Upper lobe of left lung (tissue), 6 donors: ENCODE results near the gene PAPLN. TPM values are rescaled to one million over a fixed set of nuclear protein-coding genes. Genes with fewer than 3 reads are reported as not detected.

ENCODE experiments used
- ATAC-seq, 2 donors: fragments of 200-7000 bp; cut with Tn5 transposase; one replicate each; pipeline ENCODE4 v1.9.1; 2022; ENCODE audit warnings: mild to moderate bottlenecking in 2 of 2, moderate library complexity in 2 of 2; ENCODE audit not compliant: low FRiP score in 2 of 2
- DNase-seq, 2 donors: peaks; one replicate each; pipeline ENCODE4 v3.0.0-alpha.2; 2019 to 2020
- H3K27ac ChIP-seq, 4 donors: fragments of 200-600 bp; sonication (generic); one replicate each; pipeline ENCODE4 v1.5.1; 2016 to 2019
- H3K27me3 ChIP-seq, 4 donors: fragments of 200-600 bp; sonication (generic); one replicate each; pipeline ENCODE4 v1.5.1; 2017 to 2019
- H3K36me3 ChIP-seq, 4 donors: fragments of 200-600 bp; sonication (generic); one replicate each; pipeline ENCODE4 v1.5.1; 2016 to 2019
- H3K4me1 ChIP-seq, 4 donors: fragments of 200-600 bp; sonication (generic); one replicate each; pipeline ENCODE4 v1.5.1; 2018 to 2019
- H3K4me3 ChIP-seq, 4 donors: fragments of 200-600 bp; sonication (generic); one replicate each; pipeline ENCODE4 v1.5.1; 2017 to 2019; ENCODE audit warnings: mild to moderate bottlenecking in 2 of 4, moderate library complexity in 1 of 4
- H3K9me3 ChIP-seq, 4 donors: fragments of 200-600 bp; sonication (generic); one replicate each; pipeline ENCODE4 v1.5.1; 2018 to 2019
- EP300 ChIP-seq, 4 donors: sonication (generic); formaldehyde crosslinking; IDR thresholded peaks; one replicate each; pipeline ENCODE4 v1.5.1; 2017; ENCODE audit warnings: antibody characterized with exemption in 4 of 4, control low read depth in 2 of 4
- POLR2A ChIP-seq, 4 donors: fragments of 450-650 bp; IDR thresholded peaks; one replicate each; pipeline ENCODE4 v1.5.1; 2016 to 2017; ENCODE audit warnings: antibody characterized with exemption in 4 of 4, mild to moderate bottlenecking in 2 of 4
- POLR2AphosphoS5 ChIP-seq, 2 donors: sonication (generic); formaldehyde crosslinking; IDR thresholded peaks; one replicate each; pipeline ENCODE4 v1.5.1; 2017; ENCODE audit warnings: antibody characterized with exemption in 2 of 2
- WGBS, 2 donors: methylation state at CpG; one replicate each; pipeline ENCODE4 v1.1.5; 2017 to 2018; 5-methylcytosine and 5-hydroxymethylcytosine counted together
- small RNA-seq, 4 donors: library from RNA; depleted of rRNA; stranded (forward); fragments of <200 nt; gene quantifications; one replicate each; pipeline ENCODE3, GENCODE V24; 2016
- total RNA-seq, 6 donors: library from RNA; depleted of rRNA in 4 of 6; stranded (reverse); fragments of >200 nt in 4 of 6; gene quantifications; one replicate each; pipeline versions ENCODE4 v1.1.0 to v1.2.1, GENCODE V29; 2016 to 2021
- TF ChIP-seq, protein P1 (sequence below), 6 experiments: fragments of 450-650 bp in 4 of 6; fragments of 200-600 bp in 2 of 6; sonication (generic) in 2 of 6; IDR thresholded peaks; one replicate each; pipeline ENCODE4 v1.5.1; 2016 to 2019; ENCODE audit warnings: antibody characterized with exemption in 6 of 6
- donor health status: DM: no; HTN: no; CAD: no; lungs with moderate emphysema.
- donor health status: DM: no; HTN: yes; CAD: no; lungs with severe emphysema.

Gene PAPLN
- total RNA-seq, 6 donors from 2014 or later: 10.3 to 62.9 (median 16.5) TPM

DNA sequence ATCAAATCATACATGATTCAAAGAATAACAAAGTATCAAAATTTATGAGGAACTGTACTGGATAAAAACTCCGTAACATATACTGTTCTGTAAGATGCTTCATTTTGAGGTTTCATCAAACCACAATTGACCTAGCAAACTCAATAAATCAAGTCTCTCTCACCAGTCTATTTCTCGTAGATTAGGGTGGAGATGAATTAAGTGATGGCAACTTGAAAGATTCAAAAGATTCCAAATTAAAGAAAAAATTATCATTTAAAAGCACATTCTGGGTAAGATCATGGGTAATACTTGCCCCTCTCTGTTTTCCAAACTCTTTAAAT lies 74.4 kb downstream of the PAPLN start:
- no peaks in the 10 kb centered on the region for H3K27me3 ChIP-seq
- WGBS, 2 donors: 42 to 54% methylated on average over 2 of the region's 2 CpGs
- ATAC-seq: no peak
- TF ChIP-seq, protein P1, sequence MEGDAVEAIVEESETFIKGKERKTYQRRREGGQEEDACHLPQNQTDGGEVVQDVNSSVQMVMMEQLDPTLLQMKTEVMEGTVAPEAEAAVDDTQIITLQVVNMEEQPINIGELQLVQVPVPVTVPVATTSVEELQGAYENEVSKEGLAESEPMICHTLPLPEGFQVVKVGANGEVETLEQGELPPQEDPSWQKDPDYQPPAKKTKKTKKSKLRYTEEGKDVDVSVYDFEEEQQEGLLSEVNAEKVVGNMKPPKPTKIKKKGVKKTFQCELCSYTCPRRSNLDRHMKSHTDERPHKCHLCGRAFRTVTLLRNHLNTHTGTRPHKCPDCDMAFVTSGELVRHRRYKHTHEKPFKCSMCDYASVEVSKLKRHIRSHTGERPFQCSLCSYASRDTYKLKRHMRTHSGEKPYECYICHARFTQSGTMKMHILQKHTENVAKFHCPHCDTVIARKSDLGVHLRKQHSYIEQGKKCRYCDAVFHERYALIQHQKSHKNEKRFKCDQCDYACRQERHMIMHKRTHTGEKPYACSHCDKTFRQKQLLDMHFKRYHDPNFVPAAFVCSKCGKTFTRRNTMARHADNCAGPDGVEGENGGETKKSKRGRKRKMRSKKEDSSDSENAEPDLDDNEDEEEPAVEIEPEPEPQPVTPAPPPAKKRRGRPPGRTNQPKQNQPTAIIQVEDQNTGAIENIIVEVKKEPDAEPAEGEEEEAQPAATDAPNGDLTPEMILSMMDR (IDR thresholded peaks at IDR 0.05): no peak
- TF ChIP-seq EP300 (IDR thresholded peaks at IDR 0.05) (no peak), POLR2AphosphoS5 (IDR thresholded peaks at IDR 0.05) (no peak), POLR2A (IDR thresholded peaks at IDR 0.05) (no peak)
- no peaks in the 10 kb centered on the region for H3K9me3 ChIP-seq
- peaks cover 6 to 15% (median 11%) of the 10 kb centered on the region in 4 donors for H3K4me1 ChIP-seq
- no peak overlapping the region for H3K4me3 ChIP-seq
- peaks cover 0 to 3% (median 0%) of the 10 kb centered on the region in 4 donors for H3K36me3 ChIP-seq
- peak overlapping the region in 1 of 4 donors; percentile 20 for H3K27ac ChIP-seq
- DNase-seq: no peak

DNA sequence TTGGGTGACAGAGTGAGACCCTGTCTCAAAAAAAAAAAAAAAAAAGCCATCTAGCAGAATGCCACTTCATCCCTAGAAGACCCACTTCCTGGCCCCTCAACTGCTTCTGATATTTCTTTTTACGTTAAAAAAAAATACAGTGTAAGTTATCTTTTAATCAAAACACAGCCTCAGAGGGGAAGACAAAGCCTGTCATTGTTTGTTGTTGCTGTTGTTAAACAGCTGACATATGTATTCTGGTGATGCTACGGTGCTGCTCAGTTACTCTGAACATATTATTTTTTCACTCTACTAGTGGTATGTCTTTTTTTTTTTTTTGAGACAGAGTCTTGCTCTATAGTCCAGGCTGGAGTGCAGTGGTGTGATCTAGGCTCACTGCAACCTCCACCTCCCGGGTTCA lies 75.4 kb downstream of the PAPLN start:
- no peaks in the 10 kb centered on the region for H3K36me3 ChIP-seq
- H3K4me3 ChIP-seq: no peak overlapping the region
- H3K9me3 ChIP-seq: no peaks in the 10 kb centered on the region
- TF ChIP-seq POLR2AphosphoS5 (IDR thresholded peaks at IDR 0.05): no peak
- TF ChIP-seq, protein P1 (IDR thresholded peaks at IDR 0.05): no peak
- no peak for TF ChIP-seq POLR2A (IDR thresholded peaks at IDR 0.05)
- H3K27me3 ChIP-seq: no peaks in the 10 kb centered on the region
- WGBS, 2 donors: 74 to 83% methylated on average over 3 of the region's 3 CpGs
- no peak for DNase-seq
- H3K4me1 ChIP-seq: peaks cover 6 to 15% (median 11%) of the 10 kb centered on the region in 4 donors
- ATAC-seq: no peak
- H3K27ac ChIP-seq: no peak overlapping the region

DNA sequence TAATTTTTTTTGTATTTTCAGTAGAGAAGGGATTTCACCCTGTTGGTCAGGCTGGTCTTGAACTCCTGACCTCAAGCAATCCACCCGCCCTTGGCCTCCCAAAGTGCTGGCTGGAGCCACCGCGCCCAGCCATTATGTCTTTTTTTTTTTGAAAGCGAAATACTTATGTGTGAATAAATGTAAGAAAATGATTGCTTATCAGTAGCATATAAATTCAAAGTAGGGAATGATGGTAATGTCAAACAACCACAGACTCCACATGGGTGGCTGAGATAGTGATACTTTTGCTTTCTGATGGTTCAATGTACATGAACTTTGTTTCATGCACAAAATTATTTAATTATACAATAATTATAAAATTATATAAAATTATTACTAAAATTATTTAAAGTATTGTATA lies 75.8 kb downstream of the PAPLN start:
- TF ChIP-seq EP300 (IDR thresholded peaks at IDR 0.05): no peak
- no peak for TF ChIP-seq POLR2AphosphoS5 (IDR thresholded peaks at IDR 0.05)
- no peak for TF ChIP-seq POLR2A (IDR thresholded peaks at IDR 0.05)
- TF ChIP-seq, protein P1 (IDR thresholded peaks at IDR 0.05): no peak
- Histone ChIP-seq H3K4me1 (peaks cover 6 to 15% (median 11%) of the 10 kb centered on the region in 4 donors), H3K9me3 (no peaks in the 10 kb centered on the region), H3K27ac (no peak overlapping the region), H3K27me3 (no peaks in the 10 kb centered on the region), H3K4me3 (no peak overlapping the region), H3K36me3 (no peaks in the 10 kb centered on the region)
- 98 to 99% methylated on average over 4 of the region's 4 CpGs for WGBS, 2 donors
- no peak for ATAC-seq
- no peak for DNase-seq

DNA sequence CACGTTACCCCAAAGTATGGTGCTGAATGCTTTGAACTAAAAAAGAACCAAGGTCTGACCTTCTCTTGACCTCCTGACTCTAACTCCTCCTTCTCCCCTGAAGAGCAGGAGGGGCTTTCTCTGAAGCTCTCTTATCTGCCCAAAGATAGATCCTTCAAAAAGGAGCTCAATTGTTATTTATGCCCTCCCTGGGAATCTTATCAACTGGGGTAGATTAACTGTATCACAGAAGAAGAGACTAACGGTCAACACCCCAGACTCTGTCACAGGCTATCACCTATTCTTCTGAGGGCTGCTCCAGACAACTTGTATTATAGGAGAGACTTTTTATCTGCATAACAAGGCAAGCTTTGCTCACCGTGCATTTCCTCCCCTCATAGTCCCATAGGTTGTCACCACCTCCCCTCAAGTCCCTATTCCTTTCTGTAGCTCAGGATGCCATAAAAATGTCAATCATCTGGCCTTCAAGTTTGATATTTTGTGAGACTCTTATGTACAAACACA lies 86.6 kb downstream of the PAPLN start:
- DNase-seq: no peak
- no peak overlapping the region for H3K27ac ChIP-seq
- TF ChIP-seq EP300 (IDR thresholded peaks at IDR 0.05): no peak
- TF ChIP-seq POLR2A (IDR thresholded peaks at IDR 0.05): no peak
- TF ChIP-seq, protein P1 (IDR thresholded peaks at IDR 0.05): no peak
- no peak for TF ChIP-seq POLR2AphosphoS5 (IDR thresholded peaks at IDR 0.05)
- no peak overlapping the region for H3K4me3 ChIP-seq
- H3K27me3 ChIP-seq: no peaks in the 10 kb centered on the region
- H3K36me3 ChIP-seq: peaks cover 0 to 11% (median 2%) of the 10 kb centered on the region in 4 donors
- H3K9me3 ChIP-seq: no peaks in the 10 kb centered on the region
- no peak for ATAC-seq
- WGBS, 2 donors: 60 to 67% methylated on average over 3 of the region's 3 CpGs
- H3K4me1 ChIP-seq: peaks cover 12 to 13% (median 13%) of the 10 kb centered on the region in 4 donors

Small RNA genes lying within 50 kb of the gene (small RNA-seq; reads per million reads assigned to genes)
- gene AC004858.1 (0 reads per million in 4 donors), gene RNU6-419P (0 reads per million in 4 donors)

Other genes starting within 250 kb of the PAPLN start
- 10 to 100 TPM; 13.4 to 24.1 (median 22.0) TPM for gene ZFYVE1, start 210.4 kb upstream of the PAPLN start, total RNA-seq
- 100 to 1,000 TPM in 2 of 6 donors, 10 to 100 TPM in 4; 53.8 to 320 (median 68.9) TPM for gene RBM25, start 179.0 kb upstream of the PAPLN start, total RNA-seq
- 10 to 100 TPM; 31.1 to 68.9 (median 56.8) TPM for gene PSEN1, start 101.0 kb upstream of the PAPLN start, total RNA-seq
- gene NUMB, start 221.0 kb downstream of the PAPLN start, total RNA-seq: 100 to 1,000 TPM in 5 of 6 donors, 10 to 100 TPM in 1; 85.6 to 169 (median 118) TPM